Activated CD4-positive, CD25-positive, alpha-beta regulatory T cell treated with anti-CD3 and anti-CD28 coated beads, Interleukin-2, amount 50 U/mL, for 16 hours (primary cell): ENCODE results near the gene PDPR.
"Not testable (repeated sequence)": the region's sequence is repeated elsewhere in the genome, so short reads cannot be mapped to it uniquely, and the experiment has no call there.

Experiments used
- DNase-seq: peaks from one replicate; pipeline ENCODE4 v3.0.0-alpha.2; 2020; ENCODE audit warnings: low read depth, low spot score

PDPR gene

DNA sequence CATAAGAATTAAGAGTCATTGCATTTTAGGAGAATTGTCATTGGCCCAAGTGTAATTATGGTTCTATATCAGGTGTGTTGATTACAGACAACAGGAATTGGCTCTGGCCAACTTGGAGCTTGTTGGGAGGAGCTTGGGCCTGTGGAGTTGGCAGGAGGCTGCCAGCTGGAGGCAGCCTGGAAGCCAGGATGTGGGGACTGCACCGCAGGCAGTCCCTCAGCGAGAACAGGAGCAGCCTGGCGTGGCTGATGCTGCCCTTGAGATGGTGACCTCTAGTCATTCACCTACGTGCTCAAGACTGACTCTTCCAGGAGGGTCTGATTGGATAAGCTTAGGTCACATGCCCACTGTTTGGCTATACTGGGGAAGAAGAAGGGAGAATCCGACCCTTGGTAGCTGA, 13.6 kb downstream of the PDPR start:
- DNase-seq = not testable (repeated sequence)

GRCh38 chr16:70128844-70129243, 14.7 kb downstream of the PDPR start:
- DNase-seq = not testable (repeated sequence)

- not testable (repeated sequence) for DNase-seq
Measured at GRCh38 chr16:70135796-70136195, 21.7 kb downstream of the PDPR start.

DNA sequence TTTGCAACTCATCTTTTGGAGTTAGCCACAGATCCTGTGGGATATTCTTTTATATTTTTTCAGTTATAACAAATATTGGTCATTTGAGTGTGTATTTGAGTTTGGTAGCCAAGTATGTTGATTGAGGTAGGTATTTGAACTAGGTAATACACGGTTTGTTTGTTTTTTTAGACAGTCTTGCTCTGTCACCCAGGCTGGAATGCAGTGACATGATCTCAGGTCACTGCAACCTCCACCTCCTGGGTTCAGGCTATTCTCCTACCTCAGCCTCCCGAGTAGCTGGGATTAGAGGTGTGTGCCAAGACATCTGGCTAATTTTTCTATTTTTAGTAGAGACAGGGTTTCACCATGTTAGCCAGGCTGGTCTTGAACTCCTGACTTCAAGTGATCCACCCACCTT, 22.5 kb downstream of the PDPR start:
- DNase-seq = not testable (repeated sequence)

DNA sequence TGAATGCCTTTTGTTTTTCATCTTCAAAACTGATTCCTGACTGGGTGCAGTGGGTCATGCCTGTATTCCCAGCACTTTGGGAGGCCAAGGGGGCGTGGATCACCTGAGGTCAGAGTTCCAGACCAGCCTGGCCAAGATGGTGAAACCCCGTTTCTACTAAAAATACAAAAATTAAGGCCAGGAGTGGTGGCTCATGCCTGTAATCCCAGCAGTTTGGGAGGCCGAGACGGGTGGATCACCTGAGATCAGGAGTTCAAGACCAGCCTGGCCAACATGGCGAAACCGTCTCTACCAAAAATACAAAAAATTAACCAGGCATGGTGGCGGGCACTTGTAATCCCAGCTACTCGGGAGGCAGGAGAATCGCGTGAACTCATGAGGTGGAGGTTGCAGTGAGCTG, 28.6 kb downstream of the PDPR start:
- not testable (repeated sequence) for DNase-seq

DNA sequence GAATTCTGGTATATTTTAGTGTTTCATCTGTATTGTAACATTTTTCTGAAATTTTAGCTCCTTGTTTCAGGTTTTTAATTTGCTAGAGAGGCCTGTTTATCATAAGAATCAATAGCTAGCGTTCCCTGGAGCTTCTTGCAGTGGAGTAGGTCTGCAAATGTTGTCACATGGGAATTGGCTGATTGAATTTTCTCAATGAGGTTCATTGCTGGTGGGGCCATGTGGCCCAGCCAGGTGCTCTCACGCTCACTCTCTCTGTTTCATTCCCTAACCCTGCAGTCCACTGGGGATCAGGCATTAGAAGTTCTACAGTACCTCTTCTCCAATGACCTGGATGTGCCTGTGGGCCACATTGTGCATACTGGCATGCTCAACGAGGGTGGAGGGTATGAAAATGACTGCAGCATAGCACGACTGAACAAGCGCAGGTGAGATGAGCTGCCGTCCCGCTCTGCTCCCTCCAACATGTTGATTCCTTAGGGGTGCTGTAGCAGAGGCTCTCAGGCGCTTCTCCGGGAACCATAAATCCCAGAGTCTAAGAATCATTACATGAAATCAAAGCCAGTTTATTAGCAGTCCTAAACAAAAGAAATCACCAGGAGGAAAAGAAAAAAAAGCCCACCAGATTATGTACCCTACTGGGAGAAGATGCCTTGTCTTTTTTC, 29.2 kb downstream of the PDPR start:
- not testable (repeated sequence) for DNase-seq

- DNase-seq = not testable (repeated sequence)
Measured at GRCh38 chr16:70147853-70148252, 33.7 kb downstream of the PDPR start.

GRCh38 chr16:70148453-70148852, 34.3 kb downstream of the PDPR start:
- not testable (repeated sequence) for DNase-seq

- not testable (repeated sequence) for DNase-seq
Measured at GRCh38 chr16:70149296-70149695, 35.2 kb downstream of the PDPR start.

- no peak for DNase-seq
Measured at GRCh38 chr16:70151391-70151790, 37.3 kb downstream of the PDPR start.

- DNase-seq = no peak
Measured at GRCh38 chr16:70151941-70152509, 37.9 kb downstream of the PDPR start.

DNA sequence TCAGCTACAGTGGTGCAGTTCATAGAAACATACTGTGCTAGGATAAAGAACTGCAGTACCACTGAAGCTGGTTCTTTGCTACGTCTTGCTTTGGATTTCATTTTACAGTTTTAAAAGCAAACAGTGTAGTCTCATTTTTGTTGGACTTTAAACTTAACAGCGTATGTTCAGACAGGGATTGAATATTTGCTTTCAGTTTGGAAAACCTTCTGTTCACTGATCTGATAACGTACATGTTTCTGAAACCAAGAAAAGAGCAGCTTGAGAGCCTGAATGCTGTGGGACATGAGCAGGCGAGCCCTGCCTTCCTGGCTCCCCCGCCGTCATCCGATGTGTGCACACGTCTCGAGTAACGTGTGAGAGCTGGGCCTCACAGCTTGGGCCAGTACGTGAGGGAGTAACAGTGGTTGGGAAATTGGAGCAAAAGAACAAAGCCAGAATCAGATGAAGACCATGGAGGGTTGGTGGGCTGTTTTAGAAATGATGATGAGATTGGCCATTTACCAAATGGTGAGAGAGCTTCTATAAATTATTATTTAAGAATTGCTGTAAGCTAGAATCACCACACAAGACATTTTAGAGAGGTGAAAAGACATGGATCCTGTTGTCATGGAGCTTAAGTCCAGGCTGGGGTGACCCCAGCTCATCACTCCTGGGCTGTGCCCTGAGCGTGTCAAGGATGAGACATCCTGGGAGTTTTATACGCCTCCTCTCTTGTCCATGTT, 38.6 kb downstream of the PDPR start:
- DNase-seq = no peak

GRCh38 chr16:70154736-70155135, 40.6 kb downstream of the PDPR start:
- not testable (repeated sequence) for DNase-seq

DNA sequence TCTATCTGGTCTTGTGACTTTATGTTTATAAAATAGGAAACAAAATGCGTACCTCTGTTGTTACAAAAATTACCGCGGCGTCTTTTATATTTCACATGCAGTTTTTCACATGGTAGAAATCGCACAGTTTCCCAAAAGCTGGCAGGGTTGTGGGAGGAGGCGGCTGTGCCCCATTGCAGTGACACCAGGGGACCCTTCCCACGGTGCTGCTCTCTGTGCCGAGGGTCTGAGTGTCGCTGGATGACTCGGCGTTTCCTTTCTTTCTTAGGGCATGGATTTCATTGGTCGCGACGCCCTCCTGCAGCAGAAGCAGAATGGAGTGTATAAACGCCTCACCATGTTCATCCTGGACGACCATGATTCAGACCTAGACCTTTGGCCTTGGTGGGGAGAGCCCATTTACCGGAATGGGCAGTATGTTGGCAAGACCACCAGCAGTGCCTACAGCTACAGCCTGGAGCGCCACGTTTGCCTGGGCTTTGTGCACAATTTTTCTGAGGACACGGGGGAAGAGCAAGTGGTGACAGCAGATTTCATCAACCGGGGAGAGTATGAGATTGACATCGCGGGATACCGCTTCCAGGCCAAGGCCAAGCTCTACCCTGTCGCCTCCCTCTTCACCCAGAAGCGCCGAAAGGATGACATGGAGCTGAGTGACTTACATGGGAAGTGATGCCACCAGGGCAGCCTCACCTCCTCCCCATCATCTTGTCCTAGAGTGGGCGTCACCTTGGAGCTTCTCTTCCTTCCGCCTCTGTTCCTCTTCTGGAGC, 42.3 kb downstream of the PDPR start:
- no peak for DNase-seq

GRCh38 chr16:70157105-70157476, 43.0 kb downstream of the PDPR start:
- DNase-seq = no peak

- DNase-seq = no peak
Measured at GRCh38 chr16:70157477-70158260, 43.5 kb downstream of the PDPR start.

DNA sequence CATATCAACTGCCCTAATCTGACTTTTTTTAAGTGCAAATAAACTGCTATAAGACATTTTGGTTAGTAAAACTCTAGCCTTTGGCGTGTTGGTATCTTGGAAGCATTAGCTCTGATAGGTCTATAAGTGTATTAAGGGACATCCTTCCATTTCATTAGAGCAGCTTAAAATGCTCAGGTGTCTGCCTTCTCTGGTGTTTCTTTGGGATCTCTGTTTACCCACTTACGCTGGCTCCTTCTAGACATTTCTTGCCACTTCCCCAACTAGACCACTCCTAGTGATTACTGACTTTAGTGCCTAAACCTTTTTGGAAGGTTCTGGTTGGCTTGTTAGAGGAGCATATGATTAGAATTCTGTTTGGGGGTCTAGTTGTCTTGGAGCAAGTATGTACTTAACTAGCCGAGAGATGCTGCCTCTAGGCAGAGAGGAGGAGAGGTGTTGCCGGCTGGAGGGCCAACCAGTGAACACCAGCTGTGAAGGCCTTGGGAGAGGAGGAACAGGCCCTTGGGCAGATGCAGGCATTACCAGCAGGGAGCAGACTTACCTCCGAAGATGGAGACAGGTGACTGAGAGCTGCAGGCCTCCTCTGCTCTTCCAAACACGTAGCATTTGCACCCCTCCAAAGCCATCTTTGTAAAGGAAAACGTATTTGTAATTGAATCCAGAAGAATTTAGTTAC, 44.3 kb downstream of the PDPR start:
- DNase-seq = no peak

DNA sequence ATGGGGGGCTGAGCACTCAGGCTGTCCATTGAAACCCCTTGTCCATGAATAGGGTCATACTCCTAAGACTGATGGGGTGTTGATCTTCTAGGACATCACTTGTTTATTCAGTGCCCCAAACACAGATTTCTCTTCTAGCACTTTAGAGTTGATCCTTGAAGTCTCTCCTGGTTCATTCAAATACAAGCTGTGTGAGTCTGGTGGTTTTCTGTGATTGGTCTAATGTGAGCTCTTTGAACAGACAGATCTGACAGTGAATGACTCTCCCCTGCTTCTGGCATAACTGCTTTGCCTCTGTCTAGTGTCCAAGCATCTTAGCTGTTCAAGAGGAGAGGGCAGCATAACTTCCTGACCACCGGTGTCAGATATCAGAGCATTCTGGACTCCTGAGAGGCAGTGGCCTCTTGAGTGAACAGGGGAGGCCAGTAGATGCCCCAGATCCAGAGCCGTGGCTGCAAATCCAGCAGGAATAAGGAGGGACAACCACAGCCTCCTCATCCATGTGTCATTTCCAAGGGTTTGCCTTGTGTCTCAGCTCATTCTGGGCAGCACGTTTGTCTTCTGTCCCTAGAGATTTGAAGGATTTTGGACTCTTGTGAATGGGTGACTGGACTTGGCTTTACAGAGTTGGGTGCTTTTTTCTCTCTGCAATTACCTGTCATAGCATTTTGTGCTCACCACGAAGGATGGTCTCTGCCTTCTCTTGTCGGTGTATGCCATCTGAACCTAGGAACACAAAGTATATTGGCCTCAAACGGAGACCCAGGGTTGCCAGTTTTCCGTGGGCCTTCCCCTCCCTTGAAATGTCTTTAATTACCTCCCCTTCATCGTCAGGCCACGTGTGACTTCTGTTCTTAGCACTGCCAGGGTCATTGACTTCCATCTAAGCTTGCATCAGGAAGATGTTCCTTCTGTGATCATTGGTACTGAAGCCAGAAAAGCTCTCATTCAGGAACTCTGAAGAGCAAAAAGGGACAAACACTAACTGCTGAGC, 45.5 kb downstream of the PDPR start:
- no peak for DNase-seq

DNA sequence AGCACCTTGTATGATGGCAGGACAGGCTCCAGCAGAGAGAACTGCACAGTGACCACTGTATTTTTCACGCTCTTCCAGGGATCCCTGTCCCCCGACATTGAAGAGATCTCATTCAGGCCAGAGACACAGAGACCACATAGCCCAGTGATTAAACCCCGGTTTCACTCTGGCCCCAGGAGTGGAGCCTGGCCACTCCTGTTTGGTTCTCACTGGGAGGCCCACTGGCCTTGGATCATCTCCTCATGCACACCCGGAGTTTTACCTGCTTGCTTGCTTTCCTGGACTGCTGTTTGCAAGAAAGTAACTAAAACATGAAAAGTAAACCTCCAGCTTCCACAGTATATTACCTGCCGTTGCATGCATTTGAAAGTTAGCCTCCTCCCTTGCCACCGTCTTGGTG, 46.3 kb downstream of the PDPR start:
- no peak for DNase-seq

DNA sequence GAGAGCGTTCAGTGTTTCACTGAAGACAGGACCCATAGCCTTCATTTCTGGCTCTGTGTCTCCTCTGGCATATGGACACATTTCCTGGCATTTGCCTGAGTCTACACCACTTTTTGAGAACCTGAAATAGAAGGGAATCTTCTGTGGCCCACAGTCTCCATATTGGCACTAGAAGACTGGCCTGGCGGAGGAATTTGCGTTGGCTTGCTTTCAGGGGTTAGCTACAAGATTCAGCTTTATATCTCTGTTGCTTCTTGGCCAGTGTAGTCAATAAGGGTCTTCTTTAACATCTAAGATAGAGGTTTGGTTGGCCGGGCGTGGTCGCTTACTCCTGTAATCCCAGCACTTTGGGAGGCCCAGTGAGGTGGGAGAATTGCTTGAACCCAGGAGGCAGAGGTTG, 46.7 kb downstream of the PDPR start:
- DNase-seq = no peak
